Adrenal gland (tissue), 5 donors: Measurements from ENCODE around the gene PACS1.

Experiments used
- POLR2A ChIP-seq, 2 donors: fragments of 450-650 bp; IDR thresholded peaks; one replicate each; pipeline ENCODE4 v1.6.1; 2017; ENCODE audit warnings: antibody characterized with exemption in 2 of 2, mild to moderate bottlenecking in 2 of 2, moderate library complexity in 1 of 2
- TF ChIP-seq, protein P1 (sequence below), 6 experiments: fragments of 450-650 bp in 4 of 6; fragments of 200-600 bp in 2 of 6; sonication (generic) in 1 of 6; IDR thresholded peaks; 1 replicate in 5 of 6; 2 replicates in 1 of 6; pipeline versions ENCODE4 v1.5.1 to v1.8.0; 2016 to 2021; ENCODE audit warnings: antibody characterized with exemption in 6 of 6, mild to moderate bottlenecking in 2 of 6, moderate library complexity in 1 of 6
- donor health status: DM: no; HTN: no; CAD: no.

GRCh38 chr11:66190786-66191185, 120.7 kb downstream of the PACS1 start:
- TF ChIP-seq, protein P1, sequence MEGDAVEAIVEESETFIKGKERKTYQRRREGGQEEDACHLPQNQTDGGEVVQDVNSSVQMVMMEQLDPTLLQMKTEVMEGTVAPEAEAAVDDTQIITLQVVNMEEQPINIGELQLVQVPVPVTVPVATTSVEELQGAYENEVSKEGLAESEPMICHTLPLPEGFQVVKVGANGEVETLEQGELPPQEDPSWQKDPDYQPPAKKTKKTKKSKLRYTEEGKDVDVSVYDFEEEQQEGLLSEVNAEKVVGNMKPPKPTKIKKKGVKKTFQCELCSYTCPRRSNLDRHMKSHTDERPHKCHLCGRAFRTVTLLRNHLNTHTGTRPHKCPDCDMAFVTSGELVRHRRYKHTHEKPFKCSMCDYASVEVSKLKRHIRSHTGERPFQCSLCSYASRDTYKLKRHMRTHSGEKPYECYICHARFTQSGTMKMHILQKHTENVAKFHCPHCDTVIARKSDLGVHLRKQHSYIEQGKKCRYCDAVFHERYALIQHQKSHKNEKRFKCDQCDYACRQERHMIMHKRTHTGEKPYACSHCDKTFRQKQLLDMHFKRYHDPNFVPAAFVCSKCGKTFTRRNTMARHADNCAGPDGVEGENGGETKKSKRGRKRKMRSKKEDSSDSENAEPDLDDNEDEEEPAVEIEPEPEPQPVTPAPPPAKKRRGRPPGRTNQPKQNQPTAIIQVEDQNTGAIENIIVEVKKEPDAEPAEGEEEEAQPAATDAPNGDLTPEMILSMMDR (IDR thresholded peaks at IDR 0.05): no peak
- TF ChIP-seq POLR2A (IDR thresholded peaks at IDR 0.05): no peak
